Activated CD4-positive, alpha-beta T cell treated with anti-CD3 and anti-CD28 coated beads for 4 hours (primary cell): Measurements from ENCODE around the gene GPATCH2.
A peak's percentile ranks its signal among the peaks of the same experiment; 100 is the strongest.
"Not testable (repeated sequence)": the region's sequence is repeated elsewhere in the genome, so short reads cannot be mapped to it uniquely, and the experiment has no call there.

Experiments
- DNase-seq, 2 donors: peaks; one replicate each; pipeline ENCODE4 v3.0.0-alpha.2; 2020

The GPATCH2 gene

GRCh38 chr1:217524787-217525520 lies 105.9 kb downstream of the GPATCH2 start:
- DNase-seq = no peak

GRCh38 chr1:217523921-217524320 lies 107.0 kb downstream of the GPATCH2 start:
- DNase-seq = not testable (repeated sequence)

GRCh38 chr1:217522277-217522676 lies 108.6 kb downstream of the GPATCH2 start:
- DNase-seq = no peak

GRCh38 chr1:217521317-217521716 lies 109.6 kb downstream of the GPATCH2 start:
- no peak for DNase-seq

GRCh38 chr1:217506878-217507277 lies 124.0 kb downstream of the GPATCH2 start:
- no peak for DNase-seq

GRCh38 chr1:217498209-217498608 lies 132.7 kb downstream of the GPATCH2 start:
- no peak for DNase-seq

- DNase-seq = no peak
Measured at GRCh38 chr1:217495249-217495648, 135.6 kb downstream of the GPATCH2 start.

- DNase-seq = no peak
Measured at GRCh38 chr1:217494767-217495166, 136.1 kb downstream of the GPATCH2 start.

GRCh38 chr1:217493290-217493689 lies 137.6 kb downstream of the GPATCH2 start:
- DNase-seq = no peak

- DNase-seq = no peak
Measured at GRCh38 chr1:217484871-217485270, 146.0 kb downstream of the GPATCH2 start.

GRCh38 chr1:217482356-217483102 lies 148.4 kb downstream of the GPATCH2 start:
- DNase-seq = peak; percentile 1 to 10

GRCh38 chr1:217478450-217478849 lies 152.4 kb downstream of the GPATCH2 start:
- DNase-seq = no peak

- DNase-seq = no peak
Measured at GRCh38 chr1:217472915-217473314, 158.0 kb downstream of the GPATCH2 start.

GRCh38 chr1:217471403-217471802 lies 159.5 kb downstream of the GPATCH2 start:
- DNase-seq = no peak

- DNase-seq = no peak
Measured at GRCh38 chr1:217469983-217470382, 160.9 kb downstream of the GPATCH2 start.

GRCh38 chr1:217465102-217465501 lies 165.8 kb downstream of the GPATCH2 start:
- no peak for DNase-seq

GRCh38 chr1:217462666-217463065 lies 168.2 kb downstream of the GPATCH2 start:
- DNase-seq = no peak

GRCh38 chr1:217462159-217462558 lies 168.7 kb downstream of the GPATCH2 start:
- DNase-seq = no peak

GRCh38 chr1:217457016-217457415 lies 173.9 kb downstream of the GPATCH2 start:
- DNase-seq = no peak

GRCh38 chr1:217456261-217456660 lies 174.6 kb downstream of the GPATCH2 start:
- no peak for DNase-seq

GRCh38 chr1:217453816-217454215 lies 177.1 kb downstream of the GPATCH2 start:
- no peak for DNase-seq

- no peak for DNase-seq
Measured at GRCh38 chr1:217449370-217449769, 181.5 kb downstream of the GPATCH2 start.

- no peak for DNase-seq
Measured at GRCh38 chr1:217443845-217444244, 187.0 kb downstream of the GPATCH2 start.

- DNase-seq = no peak
Measured at GRCh38 chr1:217437376-217437775, 193.5 kb downstream of the GPATCH2 start.
